GM12873 (cell line): ENCODE results near the gene RIPOR3.

Experiments
- TF ChIP-seq, protein P1 (sequence below): IDR thresholded peaks from 2 replicates; pipeline ENCODE4 v1.5.1; 2012; ENCODE audit warnings: low read depth, mild to moderate bottlenecking, moderate library complexity, low read length, control low read depth; ENCODE audit not compliant: insufficient read depth; ENCODE audit errors: missing control alignments

Gene RIPOR3

DNA sequence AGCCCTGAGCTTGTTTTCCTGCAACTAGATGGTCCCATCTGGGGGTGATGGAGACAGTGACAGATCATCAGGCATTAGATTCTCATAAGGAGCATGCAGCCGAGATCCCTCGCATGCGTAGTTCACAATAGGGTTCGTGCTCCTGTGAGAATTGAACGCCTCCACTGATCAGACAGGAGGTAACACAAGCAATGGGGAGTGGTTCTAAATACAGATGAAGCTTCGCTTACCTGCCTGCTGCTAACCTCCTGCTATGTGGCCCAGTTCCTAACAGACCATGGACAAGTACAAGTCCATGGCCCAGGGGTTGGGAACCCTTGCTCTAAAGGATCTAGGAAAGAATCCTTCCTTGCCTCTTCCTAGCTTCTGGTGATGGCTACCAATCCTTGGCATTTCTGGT, 42.7 kb downstream of the RIPOR3 start:
- TF ChIP-seq, protein P1, sequence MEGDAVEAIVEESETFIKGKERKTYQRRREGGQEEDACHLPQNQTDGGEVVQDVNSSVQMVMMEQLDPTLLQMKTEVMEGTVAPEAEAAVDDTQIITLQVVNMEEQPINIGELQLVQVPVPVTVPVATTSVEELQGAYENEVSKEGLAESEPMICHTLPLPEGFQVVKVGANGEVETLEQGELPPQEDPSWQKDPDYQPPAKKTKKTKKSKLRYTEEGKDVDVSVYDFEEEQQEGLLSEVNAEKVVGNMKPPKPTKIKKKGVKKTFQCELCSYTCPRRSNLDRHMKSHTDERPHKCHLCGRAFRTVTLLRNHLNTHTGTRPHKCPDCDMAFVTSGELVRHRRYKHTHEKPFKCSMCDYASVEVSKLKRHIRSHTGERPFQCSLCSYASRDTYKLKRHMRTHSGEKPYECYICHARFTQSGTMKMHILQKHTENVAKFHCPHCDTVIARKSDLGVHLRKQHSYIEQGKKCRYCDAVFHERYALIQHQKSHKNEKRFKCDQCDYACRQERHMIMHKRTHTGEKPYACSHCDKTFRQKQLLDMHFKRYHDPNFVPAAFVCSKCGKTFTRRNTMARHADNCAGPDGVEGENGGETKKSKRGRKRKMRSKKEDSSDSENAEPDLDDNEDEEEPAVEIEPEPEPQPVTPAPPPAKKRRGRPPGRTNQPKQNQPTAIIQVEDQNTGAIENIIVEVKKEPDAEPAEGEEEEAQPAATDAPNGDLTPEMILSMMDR: no peak

- TF ChIP-seq, protein P1: peak; percentile 38
Measured at GRCh38 chr20:50646483-50646996, 44.8 kb downstream of the RIPOR3 start.

DNA sequence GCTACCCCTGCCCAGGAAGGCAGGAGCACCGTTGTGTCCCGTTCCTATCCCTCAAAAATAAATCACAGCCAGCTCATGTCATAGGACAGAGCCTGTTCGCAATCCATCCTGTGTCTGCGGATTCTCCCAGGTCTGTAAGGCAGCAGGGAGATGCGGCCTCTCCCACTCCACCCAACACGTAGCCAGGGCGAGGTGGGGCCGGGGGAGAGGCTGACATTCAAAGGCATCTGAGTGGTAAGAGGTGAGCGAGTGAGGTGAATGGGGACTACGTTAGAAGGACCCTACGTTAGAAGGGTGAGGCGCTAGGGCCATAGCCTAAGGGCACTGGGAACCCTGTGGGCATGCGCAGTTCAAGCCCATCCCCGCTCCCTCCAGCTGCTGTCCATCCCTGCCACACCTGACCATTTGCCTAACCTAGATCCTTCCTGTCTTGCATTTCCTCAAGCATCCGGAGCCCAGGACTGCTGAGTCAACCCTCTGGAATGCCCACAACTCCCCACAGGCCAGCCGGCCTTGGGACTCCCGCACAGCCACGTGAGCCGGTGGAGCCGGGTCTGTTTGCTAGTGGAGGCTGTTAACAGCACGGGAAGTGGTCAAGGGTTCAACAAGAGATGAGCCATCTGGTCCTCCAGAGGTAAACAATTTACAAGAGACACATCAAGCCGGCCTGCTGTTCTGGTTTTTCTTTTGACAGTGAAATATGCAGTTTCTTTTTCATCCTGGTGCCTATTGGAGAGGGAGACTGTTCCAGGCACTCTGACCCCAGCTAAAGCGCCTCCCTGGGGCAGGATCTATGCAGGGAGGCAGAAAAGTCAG, 45.9 kb downstream of the RIPOR3 start:
- TF ChIP-seq, protein P1: no peak

GRCh38 chr20:50642288-50642803, 49.0 kb downstream of the RIPOR3 start:
- TF ChIP-seq, protein P1: no peak

DNA sequence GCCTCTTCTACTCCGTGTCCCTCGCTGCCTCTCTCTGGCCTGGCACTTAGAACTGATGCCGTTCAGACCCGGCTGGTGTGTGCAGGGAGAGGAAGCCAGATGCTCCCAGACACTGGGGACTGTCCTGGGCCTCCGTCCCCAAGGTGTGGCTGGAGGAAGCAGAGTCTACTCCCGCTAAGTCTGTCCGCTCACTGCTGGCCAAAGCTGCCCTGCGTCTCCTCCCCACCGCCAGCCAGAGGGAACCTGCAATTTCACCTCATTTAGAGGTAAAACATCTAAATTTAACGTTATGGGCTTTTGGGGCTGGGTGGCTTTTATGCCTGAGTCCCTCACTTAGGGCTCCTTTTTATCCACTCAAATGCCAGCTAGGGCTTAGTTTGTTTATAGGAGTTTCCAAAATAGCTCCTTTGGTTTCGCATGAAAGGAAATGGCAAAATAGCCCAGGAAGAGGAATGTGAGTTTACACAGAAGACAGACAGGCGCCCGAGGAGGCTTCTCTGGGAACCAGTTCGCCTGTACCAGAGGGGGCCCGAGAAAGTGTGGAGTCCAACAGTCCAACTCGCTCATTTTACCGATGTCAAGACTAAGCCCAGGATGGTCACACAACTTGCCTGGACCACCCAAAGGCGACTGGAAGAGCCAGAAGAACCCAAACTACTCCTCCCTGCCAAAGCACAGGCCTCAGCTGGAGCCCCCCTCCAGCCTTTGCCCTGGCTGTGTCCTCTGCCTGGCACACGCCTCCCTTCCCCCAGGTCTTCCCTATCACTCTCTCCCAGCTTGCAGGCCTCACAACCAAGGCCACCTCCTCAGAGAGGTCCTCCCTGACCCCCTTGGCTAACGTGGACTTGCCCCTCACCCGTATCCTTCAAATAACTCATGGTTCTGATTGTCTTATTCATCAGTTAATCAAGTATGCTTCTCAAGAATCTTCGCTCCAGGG, 54.5 kb downstream of the RIPOR3 start:
- TF ChIP-seq, protein P1: no peak

- TF ChIP-seq, protein P1: peak; percentile 96
Measured at GRCh38 chr20:50635676-50636600, 55.4 kb downstream of the RIPOR3 start.
